ENCODE data around the gene SEZ6. TPM values are rescaled to one million over a fixed set of nuclear protein-coding genes. Genes with fewer than 3 reads are reported as not detected.

The SEZ6 gene
- total RNA-seq, 4 donors from 2014 or later = 0.42 to 0.83 (median 0.52) TPM; not detected in 1

DNA sequence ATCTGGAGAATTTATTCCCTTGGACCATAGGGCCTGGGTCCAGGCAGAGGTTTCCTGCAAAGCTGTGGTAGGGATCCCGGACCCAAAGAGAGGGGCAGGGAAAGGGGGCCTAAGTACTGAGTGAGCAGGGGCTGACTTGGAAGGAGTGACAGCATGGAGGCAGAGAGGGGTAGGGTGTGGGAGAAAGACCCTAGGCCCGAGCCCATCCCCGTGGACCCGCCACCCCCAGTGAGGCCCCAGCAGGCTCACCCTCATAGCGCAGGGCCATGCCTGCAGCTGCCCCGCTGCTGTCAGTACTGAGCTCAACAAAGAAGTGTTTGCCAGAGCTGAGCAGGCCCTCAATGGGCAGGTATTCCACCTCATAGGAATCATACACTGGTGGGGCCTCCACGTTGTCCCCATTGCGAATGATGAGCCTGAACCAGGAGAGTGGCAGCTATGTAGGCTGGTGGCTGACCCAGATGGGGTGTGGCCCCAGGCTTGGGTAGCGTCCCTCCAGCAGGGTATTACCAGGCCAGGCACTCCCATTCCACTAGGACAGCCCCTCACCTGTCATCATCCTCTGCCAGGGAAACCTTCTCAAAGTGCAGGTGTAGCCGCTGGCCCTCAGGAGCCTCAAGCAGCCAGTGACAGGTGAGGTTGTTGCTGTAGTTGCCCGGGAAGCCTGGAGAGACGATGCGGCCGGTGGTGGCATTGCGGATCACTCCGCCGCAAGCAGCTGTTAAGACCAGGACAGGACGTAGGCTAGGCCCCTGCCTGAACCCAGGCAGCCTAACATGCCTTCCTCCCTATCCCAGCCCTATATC lies 45.4 kb downstream of the SEZ6 start:
- Histone ChIP-seq H3K9me3 (no peaks in the 10 kb centered on the region), H3K27me3 (peaks cover 0 to 12% (median 0%) of the 10 kb centered on the region in 4 donors), H3K36me3 (peaks cover 0 to 6% (median 0%) of the 10 kb centered on the region in 4 donors), H3K4me3 (no peak overlapping the region), H3K4me1 (peaks cover 0 to 1% (median 0%) of the 10 kb centered on the region in 4 donors), H3K27ac (replicated peaks in 1 of 4) (no peak overlapping the region)
- intact Hi-C loops (cut with DNase I) = no loop called here
- TF ChIP-seq POLR2A (IDR thresholded peaks at IDR 0.05; ENCODE audit: low read depth) (no peak), EP300 (IDR thresholded peaks at IDR 0.05) (no peak), POLR2AphosphoS5 (IDR thresholded peaks at IDR 0.05) (no peak)
- TF ChIP-seq, protein P1, sequence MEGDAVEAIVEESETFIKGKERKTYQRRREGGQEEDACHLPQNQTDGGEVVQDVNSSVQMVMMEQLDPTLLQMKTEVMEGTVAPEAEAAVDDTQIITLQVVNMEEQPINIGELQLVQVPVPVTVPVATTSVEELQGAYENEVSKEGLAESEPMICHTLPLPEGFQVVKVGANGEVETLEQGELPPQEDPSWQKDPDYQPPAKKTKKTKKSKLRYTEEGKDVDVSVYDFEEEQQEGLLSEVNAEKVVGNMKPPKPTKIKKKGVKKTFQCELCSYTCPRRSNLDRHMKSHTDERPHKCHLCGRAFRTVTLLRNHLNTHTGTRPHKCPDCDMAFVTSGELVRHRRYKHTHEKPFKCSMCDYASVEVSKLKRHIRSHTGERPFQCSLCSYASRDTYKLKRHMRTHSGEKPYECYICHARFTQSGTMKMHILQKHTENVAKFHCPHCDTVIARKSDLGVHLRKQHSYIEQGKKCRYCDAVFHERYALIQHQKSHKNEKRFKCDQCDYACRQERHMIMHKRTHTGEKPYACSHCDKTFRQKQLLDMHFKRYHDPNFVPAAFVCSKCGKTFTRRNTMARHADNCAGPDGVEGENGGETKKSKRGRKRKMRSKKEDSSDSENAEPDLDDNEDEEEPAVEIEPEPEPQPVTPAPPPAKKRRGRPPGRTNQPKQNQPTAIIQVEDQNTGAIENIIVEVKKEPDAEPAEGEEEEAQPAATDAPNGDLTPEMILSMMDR (IDR thresholded peaks at IDR 0.05) = no peak
- 97% methylated on average over 5 of the region's 18 CpGs for WGBS
- DNase-seq (ENCODE audit: extremely low spot score) = no peak

DNA sequence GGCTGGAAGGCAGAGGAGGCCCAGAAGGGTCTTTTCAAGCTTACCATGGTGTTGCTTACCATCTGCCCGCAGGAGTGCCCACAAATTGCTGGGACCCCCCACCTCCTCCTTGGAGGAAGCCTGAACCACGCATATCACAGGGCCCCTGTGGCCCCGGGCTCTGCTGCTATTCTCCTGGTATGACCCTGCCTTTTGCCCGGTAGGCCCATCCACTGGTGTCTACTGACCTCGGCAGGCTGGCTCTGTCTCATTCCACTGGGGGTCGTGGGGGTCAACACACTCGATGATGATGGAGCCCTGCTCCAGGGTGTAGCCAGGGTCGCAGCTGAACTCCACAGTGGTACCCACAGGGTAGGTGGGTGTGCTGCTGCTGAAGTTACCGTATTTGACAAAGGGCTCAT lies 46.4 kb downstream of the SEZ6 start:
- no peak overlapping the region for H3K27ac ChIP-seq (replicated peaks in 1 of 4)
- DNase-seq (ENCODE audit: extremely low spot score) = no peak
- intact Hi-C loops (cut with DNase I) = no loop called here

DNA sequence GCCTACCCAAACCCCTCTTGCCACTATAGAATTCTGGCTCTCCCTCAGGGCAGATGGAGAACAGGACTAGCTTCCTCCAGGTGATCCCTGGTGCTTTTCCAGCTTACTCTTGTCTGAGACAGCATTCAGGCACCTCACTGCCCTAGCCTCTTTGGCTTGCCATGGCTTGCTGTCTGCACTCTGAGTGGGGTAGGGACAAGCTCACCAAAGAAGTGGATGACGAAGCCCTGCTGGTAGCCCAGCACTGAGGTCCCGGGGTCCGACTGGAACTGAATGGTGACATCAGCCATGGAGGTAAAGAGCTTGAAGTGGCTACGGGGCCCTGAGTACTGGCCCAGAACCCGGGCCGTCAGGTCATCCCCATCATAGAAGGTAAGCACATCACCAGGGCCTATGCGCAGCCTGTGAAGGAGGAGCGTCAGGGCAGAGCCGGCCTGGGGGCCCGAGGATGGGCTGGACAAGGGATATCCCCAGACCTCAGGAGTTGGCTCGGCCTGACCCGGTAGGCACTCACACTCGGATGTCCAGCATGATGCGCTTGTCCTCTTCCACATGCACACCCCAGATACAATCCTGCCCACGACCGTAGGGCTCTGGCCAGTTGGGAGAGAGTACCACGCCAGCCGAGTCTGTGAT lies 46.9 kb downstream of the SEZ6 start:
- 90% methylated on average over 17 of the region's 18 CpGs for WGBS
- TF ChIP-seq EP300 (IDR thresholded peaks at IDR 0.05) = no peak
- no peak for TF ChIP-seq POLR2AphosphoS5 (IDR thresholded peaks at IDR 0.05)
- TF ChIP-seq, protein P1 (IDR thresholded peaks at IDR 0.05) = no peak
- TF ChIP-seq POLR2A (IDR thresholded peaks at IDR 0.05; ENCODE audit: low read depth) = no peak
- no peaks in the 10 kb centered on the region for H3K4me1 ChIP-seq
- no peak overlapping the region for H3K4me3 ChIP-seq
- peaks cover 0 to 6% (median 0%) of the 10 kb centered on the region in 4 donors for H3K36me3 ChIP-seq
- no peaks in the 10 kb centered on the region for H3K9me3 ChIP-seq
- peaks cover 0 to 3% (median 0%) of the 10 kb centered on the region in 4 donors for H3K27me3 ChIP-seq
- no peak for DNase-seq (ENCODE audit: extremely low spot score)
- intact Hi-C loops (cut with DNase I) = no loop called here
- no peak overlapping the region for H3K27ac ChIP-seq (replicated peaks in 1 of 4)

More for the DNA sequence above, 46.4 kb downstream of the SEZ6 start:
- H3K27me3 ChIP-seq = peaks cover 0 to 8% (median 0%) of the 10 kb centered on the region in 4 donors
- H3K4me1 ChIP-seq = no peaks in the 10 kb centered on the region
- H3K9me3 ChIP-seq = no peaks in the 10 kb centered on the region
- H3K36me3 ChIP-seq = peaks cover 0 to 6% (median 0%) of the 10 kb centered on the region in 4 donors
- WGBS = 94% methylated on average over 6 of the region's 9 CpGs
- no peak overlapping the region for H3K4me3 ChIP-seq
- TF ChIP-seq EP300 (IDR thresholded peaks at IDR 0.05) = no peak
- TF ChIP-seq POLR2A (IDR thresholded peaks at IDR 0.05; ENCODE audit: low read depth) = no peak
- no peak for TF ChIP-seq POLR2AphosphoS5 (IDR thresholded peaks at IDR 0.05)
- TF ChIP-seq, protein P1 (IDR thresholded peaks at IDR 0.05) = no peak

DNA sequence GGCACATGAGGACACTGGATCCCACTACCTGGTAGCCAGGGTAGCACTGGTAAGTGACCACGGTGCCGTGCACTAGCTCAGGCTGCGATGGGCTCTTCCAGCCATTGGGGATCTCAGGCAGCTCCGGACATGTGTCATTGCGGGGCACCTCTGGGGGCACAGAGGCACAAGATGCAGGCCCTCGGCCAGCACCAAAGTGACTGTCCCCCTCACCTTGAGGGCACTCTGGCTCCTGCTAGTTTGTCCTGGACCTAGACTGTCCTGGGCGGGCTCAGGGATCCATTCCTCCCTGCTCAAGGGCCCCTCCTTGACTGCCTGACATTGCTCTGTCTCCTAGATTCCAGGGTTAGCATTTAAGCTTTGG lies 47.9 kb downstream of the SEZ6 start:
- Histone ChIP-seq H3K36me3 (peaks cover 0 to 6% (median 0%) of the 10 kb centered on the region in 4 donors), H3K4me3 (no peak overlapping the region), H3K27ac (replicated peaks in 1 of 4) (no peak overlapping the region), H3K9me3 (no peaks in the 10 kb centered on the region), H3K4me1 (peaks cover 2 to 7% (median 7%) of the 10 kb centered on the region in 4 donors), H3K27me3 (no peaks in the 10 kb centered on the region)
- TF ChIP-seq, protein P1 (IDR thresholded peaks at IDR 0.05) = no peak
- TF ChIP-seq POLR2A (IDR thresholded peaks at IDR 0.05; ENCODE audit: low read depth) (no peak), POLR2AphosphoS5 (IDR thresholded peaks at IDR 0.05) (no peak), EP300 (IDR thresholded peaks at IDR 0.05) (no peak)
- no peak for DNase-seq (ENCODE audit: extremely low spot score)
- intact Hi-C loops (cut with DNase I) = no loop called here
- 100% methylated on average over 1 of the region's 7 CpGs for WGBS

Measured in esophagus muscularis mucosa (tissue), 4 donors.